NT2/D1 (cell line): ENCODE results near the gene DROSHA.

Experiments used
- DNase-seq: peaks from one replicate; pipeline ENCODE4 v3.0.0-alpha.2; 2011; ENCODE audit warnings: low read depth, low spot score
- H3K27me3 ChIP-seq: 2 replicates; pipeline ENCODE4 v1.6.0; 2011; ENCODE audit warnings: mild to moderate bottlenecking; ENCODE audit not compliant: insufficient read length, insufficient read depth
- H3K36me3 ChIP-seq: 2 replicates; pipeline ENCODE4 v1.6.1; 2011; ENCODE audit warnings: mild to moderate bottlenecking, low read length, mixed read lengths; ENCODE audit not compliant: insufficient read depth, insufficient read length
- H3K4me1 ChIP-seq: 2 replicates; pipeline ENCODE4 v1.5.1; 2011; ENCODE audit not compliant: insufficient read depth, insufficient read length
- H3K4me3 ChIP-seq: 2 replicates; pipeline ENCODE4 v1.5.1; 2011; ENCODE audit warnings: low read depth; ENCODE audit not compliant: insufficient read length
- H3K9ac ChIP-seq: 2 replicates; pipeline ENCODE4 v1.6.0; 2011; ENCODE audit warnings: low read depth; ENCODE audit not compliant: insufficient read length
- H3K9me3 ChIP-seq: 2 replicates; pipeline ENCODE4 v1.5.1; 2011; ENCODE audit warnings: mild to moderate bottlenecking, low read length; ENCODE audit not compliant: insufficient read depth
- SUZ12 ChIP-seq: IDR thresholded peaks from 2 replicates; pipeline ENCODE4 v1.6.1; 2011; ENCODE audit not compliant: insufficient read length, insufficient read depth; ENCODE audit errors: extremely low read depth
- YY1 ChIP-seq: IDR thresholded peaks from 2 replicates; pipeline ENCODE4 v1.6.1; 2011; ENCODE audit not compliant: insufficient read length, insufficient read depth
- ZNF274 ChIP-seq: IDR thresholded peaks from 2 replicates; pipeline ENCODE4 v1.6.1; 2011; ENCODE audit warnings: mild to moderate bottlenecking, low read depth, low read length

Gene DROSHA

DNA sequence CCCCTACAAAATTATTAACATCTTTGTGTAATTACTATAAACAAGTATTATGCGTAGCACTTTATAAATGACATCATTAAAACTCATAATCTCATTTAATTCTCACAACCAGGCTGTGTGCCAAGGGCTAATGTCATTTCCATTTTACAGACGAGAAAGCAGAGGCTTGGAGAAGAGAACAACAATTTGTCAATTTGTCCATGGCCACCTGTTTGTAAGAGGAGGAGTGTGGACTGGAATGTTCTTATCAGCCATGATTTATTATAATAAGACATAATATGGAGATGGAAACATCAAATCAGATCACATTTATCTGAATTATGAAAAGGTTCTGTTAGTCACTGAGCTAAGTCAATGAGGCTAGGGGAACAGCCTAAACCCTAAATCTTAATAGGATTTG, 97.0 kb downstream of the DROSHA start:
- Histone ChIP-seq H3K27me3 (no peaks in the 10 kb centered on the region), H3K9me3 (no peaks in the 10 kb centered on the region), H3K36me3 (peaks cover 37% of the 10 kb centered on the region), H3K4me1 (no peaks in the 10 kb centered on the region), H3K4me3 (no peak overlapping the region), H3K9ac (no peak overlapping the region)
- TF ChIP-seq YY1 = no peak
- no peak for TF ChIP-seq ZNF274
- TF ChIP-seq SUZ12 = no peak
- DNase-seq = no peak

- TF ChIP-seq YY1 (no peak), SUZ12 (no peak), ZNF274 (no peak)
- H3K9me3 ChIP-seq = no peaks in the 10 kb centered on the region
- no peak overlapping the region for H3K9ac ChIP-seq
- H3K4me1 ChIP-seq = no peaks in the 10 kb centered on the region
- DNase-seq = no peak
- no peaks in the 10 kb centered on the region for H3K27me3 ChIP-seq
- no peak overlapping the region for H3K4me3 ChIP-seq
- H3K36me3 ChIP-seq = peaks cover 40% of the 10 kb centered on the region
Observed at GRCh38 chr5:31433229-31433628, 98.7 kb downstream of the DROSHA start.

DNA sequence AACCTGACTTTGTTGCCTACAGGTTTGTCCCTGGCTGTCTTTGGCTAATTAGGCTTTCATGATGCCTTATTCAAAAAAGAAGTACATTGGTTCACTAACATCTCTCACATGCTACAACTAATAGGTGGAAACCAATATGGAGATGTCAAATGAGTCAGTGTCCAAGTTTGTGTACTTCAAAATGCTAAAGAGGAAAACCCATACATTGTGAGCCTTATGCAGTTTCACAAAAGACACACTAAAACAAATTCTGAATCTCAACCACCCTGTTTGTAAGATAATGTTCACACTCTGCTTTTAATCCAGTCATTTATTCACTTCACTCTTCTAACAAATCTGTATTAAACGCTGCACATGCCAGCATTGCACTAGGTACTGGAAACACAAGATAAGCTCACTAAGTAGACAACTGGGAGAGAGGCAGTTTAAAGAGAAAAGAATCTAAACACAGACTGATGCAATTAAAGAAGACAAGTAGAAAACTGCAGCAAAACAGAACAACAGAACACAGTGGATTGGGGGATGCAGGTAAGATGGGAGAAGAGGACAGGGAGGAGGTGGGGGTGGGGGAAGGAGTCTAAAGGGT, 104.1 kb downstream of the DROSHA start:
- H3K27me3 ChIP-seq = no peaks in the 10 kb centered on the region
- no peaks in the 10 kb centered on the region for H3K9me3 ChIP-seq
- no peak overlapping the region for H3K9ac ChIP-seq
- H3K4me3 ChIP-seq = no peak overlapping the region
- TF ChIP-seq SUZ12 (no peak), ZNF274 (no peak), YY1 (no peak)
- H3K36me3 ChIP-seq = peaks cover 33% of the 10 kb centered on the region
- H3K4me1 ChIP-seq = no peaks in the 10 kb centered on the region
- DNase-seq = no peak

GRCh38 chr5:31427013-31427723, 104.7 kb downstream of the DROSHA start:
- Histone ChIP-seq H3K36me3 (peaks cover 34% of the 10 kb centered on the region), H3K4me3 (no peak overlapping the region), H3K27me3 (no peaks in the 10 kb centered on the region), H3K4me1 (no peaks in the 10 kb centered on the region), H3K9ac (no peak overlapping the region), H3K9me3 (no peaks in the 10 kb centered on the region)
- TF ChIP-seq ZNF274 (no peak), YY1 (no peak), SUZ12 (no peak)
- DNase-seq = no peak

DNA sequence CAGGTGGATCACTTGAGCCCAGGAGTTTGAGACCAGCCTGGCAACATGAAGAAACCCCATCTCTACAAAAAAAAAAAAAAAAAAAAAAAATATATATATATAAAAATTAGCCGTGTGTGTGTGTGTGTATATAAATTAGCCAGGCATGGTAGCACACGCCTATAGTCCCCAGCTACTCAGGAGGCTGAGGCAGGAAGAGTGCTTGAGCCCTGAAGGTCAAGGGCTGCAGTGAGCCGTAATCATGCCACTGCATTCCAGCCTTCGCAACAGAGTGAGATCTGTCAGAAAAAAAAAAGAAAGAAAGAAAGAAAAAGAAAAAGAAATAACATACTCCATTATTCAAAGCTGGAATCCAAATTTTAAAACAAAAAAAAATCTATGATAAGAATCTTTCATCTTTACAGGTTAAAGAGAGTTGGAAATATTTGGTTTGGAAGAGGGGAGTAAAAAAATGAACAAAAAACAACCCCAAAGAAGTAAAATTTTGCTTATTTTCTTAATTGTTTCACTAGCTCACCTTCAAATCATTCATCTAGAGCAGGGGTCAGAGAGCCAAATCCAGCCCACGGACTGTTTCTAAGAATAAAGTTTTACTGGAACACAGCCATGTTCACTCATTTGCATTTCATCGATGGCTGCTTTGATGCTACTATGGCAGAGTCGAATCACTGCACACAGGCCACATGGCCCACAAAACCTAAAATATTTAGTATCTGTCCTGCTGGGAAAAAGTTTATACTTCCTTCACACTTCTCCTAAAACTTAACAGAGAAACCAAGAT, 109.9 kb downstream of the DROSHA start:
- TF ChIP-seq YY1 (no peak), SUZ12 (no peak), ZNF274 (no peak)
- Histone ChIP-seq H3K36me3 (peaks cover 59% of the 10 kb centered on the region), H3K27me3 (no peaks in the 10 kb centered on the region), H3K4me3 (no peak overlapping the region), H3K4me1 (no peaks in the 10 kb centered on the region), H3K9ac (no peak overlapping the region), H3K9me3 (no peaks in the 10 kb centered on the region)
- DNase-seq = no peak

DNA sequence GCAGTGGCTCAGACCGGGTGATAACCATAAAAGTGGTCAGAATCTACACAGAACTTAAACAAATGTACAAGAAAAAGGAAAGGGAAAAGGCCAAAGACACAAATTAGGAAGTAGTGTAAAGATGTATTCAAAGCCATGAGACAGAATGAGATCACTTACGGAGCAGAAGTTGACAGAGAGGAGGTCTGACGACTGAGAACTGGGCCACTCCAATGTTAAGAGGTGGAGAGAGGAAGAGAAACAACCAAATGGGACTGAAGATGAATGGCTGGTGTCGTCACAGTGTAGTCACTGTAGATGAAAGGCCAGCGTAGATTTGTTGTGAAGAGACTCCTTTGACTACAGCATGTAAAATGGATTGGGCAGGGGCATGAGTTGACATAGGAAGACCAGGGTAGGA, 114.4 kb downstream of the DROSHA start:
- no peak for DNase-seq
- Histone ChIP-seq H3K27me3 (no peaks in the 10 kb centered on the region), H3K9ac (no peak overlapping the region), H3K36me3 (peaks cover 68% of the 10 kb centered on the region), H3K4me1 (no peaks in the 10 kb centered on the region), H3K4me3 (no peak overlapping the region), H3K9me3 (no peaks in the 10 kb centered on the region)
- TF ChIP-seq ZNF274 = no peak
- no peak for TF ChIP-seq SUZ12
- TF ChIP-seq YY1 = no peak

GRCh38 chr5:31416547-31416946, 115.3 kb downstream of the DROSHA start:
- no peaks in the 10 kb centered on the region for H3K4me1 ChIP-seq
- H3K9ac ChIP-seq = no peak overlapping the region
- H3K36me3 ChIP-seq = peaks cover 68% of the 10 kb centered on the region
- TF ChIP-seq YY1 = no peak
- TF ChIP-seq ZNF274 = no peak
- no peak for TF ChIP-seq SUZ12
- H3K4me3 ChIP-seq = no peak overlapping the region
- H3K9me3 ChIP-seq = no peaks in the 10 kb centered on the region
- DNase-seq = no peak
- no peaks in the 10 kb centered on the region for H3K27me3 ChIP-seq
